Measurements from ENCODE around the gene PMF1. TPM values are rescaled to one million over a fixed set of nuclear protein-coding genes. Genes with fewer than 3 reads are reported as not detected.

The PMF1 gene
- total and polyA plus RNA-seq, 2 of the 13 experiments (the other 11 are each of a cell fraction or from before 2014, with no cell fraction given): 72.5 to 89.0 TPM

DNA sequence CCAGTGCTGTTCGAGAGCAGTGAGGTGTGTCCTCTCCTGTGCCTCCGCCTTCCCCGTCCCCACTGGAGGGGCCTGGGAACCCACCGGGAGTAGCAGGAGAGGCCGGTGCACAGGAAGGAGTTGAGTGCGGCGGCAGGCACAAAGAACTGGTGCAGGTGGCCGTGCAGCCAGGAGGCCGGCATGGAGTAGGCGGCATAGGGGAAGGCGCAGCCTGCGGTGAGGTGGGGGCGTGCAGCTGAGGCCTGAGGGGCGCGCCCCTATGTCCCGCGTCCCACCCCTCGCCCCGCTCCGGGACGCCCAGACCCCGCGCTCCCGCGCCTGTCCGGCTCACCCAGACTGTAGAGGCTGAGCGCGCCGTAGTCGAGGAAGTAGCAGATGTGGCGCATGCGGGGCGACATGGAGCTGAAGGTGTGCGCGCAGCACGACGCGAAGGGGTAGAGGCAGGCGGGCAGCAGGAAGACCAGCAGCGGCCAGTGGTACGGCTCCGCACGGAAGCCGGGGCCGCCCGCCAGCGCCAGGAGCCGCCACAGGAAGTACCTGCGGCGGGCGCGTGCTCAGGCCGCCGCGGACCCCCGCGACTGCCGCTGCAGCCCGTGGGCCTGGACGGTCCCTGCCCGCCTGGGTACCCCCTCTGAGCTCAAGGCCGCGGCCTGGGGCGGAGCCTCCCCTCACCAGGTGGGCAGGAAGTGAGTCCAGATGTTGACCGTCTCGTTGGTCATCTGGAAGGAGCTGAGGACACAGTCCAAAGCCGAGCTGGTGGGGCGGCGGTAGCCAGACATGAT lies 32.8 kb downstream of the PMF1 start (continued):
- TF ChIP-seq SOX6 (IDR thresholded peaks at IDR 0.05) (no peak), SOX6 (CRISPR knock-in tag; IDR thresholded peaks at IDR 0.05) (0 out of 2 replicates have a peak, but pooled peaks have one; percentile 8), CBFB (CRISPR knock-in tag; IDR thresholded peaks at IDR 0.05) (no peak), RFX3 (CRISPR knock-in tag; IDR thresholded peaks at IDR 0.05) (no peak), TBL1XR1 (IDR thresholded peaks at IDR 0.05; ENCODE audit: borderline replicate concordance, low read length, partially characterized antibody) (no peak), DR1 (CRISPR knock-in tag; IDR thresholded peaks at IDR 0.05) (no peak), PCBP2 (optimal IDR thresholded peaks at IDR 0.05; ENCODE audit: low read depth, low read length, poor library complexity, severe bottlenecking) (no peak), BRCA1 (CRISPR knock-in tag; IDR thresholded peaks at IDR 0.05) (no peak), MTF2 (CRISPR knock-in tag; IDR thresholded peaks at IDR 0.05; ENCODE audit: borderline replicate concordance) (no peak), TCF12 (IDR thresholded peaks at IDR 0.05) (no peak), TCF12 (CRISPR knock-in tag; IDR thresholded peaks at IDR 0.05) (peak; percentile 51; the same call in 1 of the 2 replicates), IKZF4 (CRISPR knock-in tag; IDR thresholded peaks at IDR 0.05; ENCODE audit: borderline replicate concordance, low read depth, not compliant biosample characterization) (no peak), ZNF577 (CRISPR knock-in tag; IDR thresholded peaks at IDR 0.05; ENCODE audit: borderline replicate concordance, low read depth) (no peak), MXI1 (IDR thresholded peaks at IDR 0.05; ENCODE audit: borderline replicate concordance, low read depth, low read length) (no peak), ARNTL (CRISPR knock-in tag; IDR thresholded peaks at IDR 0.05) (no peak), HES4 (CRISPR knock-in tag; IDR thresholded peaks at IDR 0.05; ENCODE audit: borderline replicate concordance) (no peak), U2AF1 (optimal IDR thresholded peaks at IDR 0.05; ENCODE audit: low read depth, low read length) (no peak), MED8 (CRISPR knock-in tag; IDR thresholded peaks at IDR 0.05; ENCODE audit: insufficient replicate concordance) (no peak), ZFP1 (CRISPR knock-in tag; IDR thresholded peaks at IDR 0.05) (no peak), ZNF350 (CRISPR knock-in tag; IDR thresholded peaks at IDR 0.05; ENCODE audit: borderline replicate concordance, low read depth) (no peak), HMG20A (CRISPR knock-in tag; IDR thresholded peaks at IDR 0.05; ENCODE audit: borderline replicate concordance) (no peak)
- TF ChIP-seq, protein P1, sequence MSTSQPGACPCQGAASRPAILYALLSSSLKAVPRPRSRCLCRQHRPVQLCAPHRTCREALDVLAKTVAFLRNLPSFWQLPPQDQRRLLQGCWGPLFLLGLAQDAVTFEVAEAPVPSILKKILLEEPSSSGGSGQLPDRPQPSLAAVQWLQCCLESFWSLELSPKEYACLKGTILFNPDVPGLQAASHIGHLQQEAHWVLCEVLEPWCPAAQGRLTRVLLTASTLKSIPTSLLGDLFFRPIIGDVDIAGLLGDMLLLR (CRISPR knock-in tag; IDR thresholded peaks at IDR 0.05): peak; percentile 31; the same call in 1 of the 2 replicates
- TF ChIP-seq, protein P2, sequence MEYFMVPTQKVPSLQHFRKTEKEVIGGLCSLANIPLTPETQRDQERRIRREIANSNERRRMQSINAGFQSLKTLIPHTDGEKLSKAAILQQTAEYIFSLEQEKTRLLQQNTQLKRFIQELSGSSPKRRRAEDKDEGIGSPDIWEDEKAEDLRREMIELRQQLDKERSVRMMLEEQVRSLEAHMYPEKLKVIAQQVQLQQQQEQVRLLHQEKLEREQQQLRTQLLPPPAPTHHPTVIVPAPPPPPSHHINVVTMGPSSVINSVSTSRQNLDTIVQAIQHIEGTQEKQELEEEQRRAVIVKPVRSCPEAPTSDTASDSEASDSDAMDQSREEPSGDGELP (IDR thresholded peaks at IDR 0.05; ENCODE audit: borderline replicate concordance, low read depth): no peak
- TF ChIP-seq, protein P3, sequence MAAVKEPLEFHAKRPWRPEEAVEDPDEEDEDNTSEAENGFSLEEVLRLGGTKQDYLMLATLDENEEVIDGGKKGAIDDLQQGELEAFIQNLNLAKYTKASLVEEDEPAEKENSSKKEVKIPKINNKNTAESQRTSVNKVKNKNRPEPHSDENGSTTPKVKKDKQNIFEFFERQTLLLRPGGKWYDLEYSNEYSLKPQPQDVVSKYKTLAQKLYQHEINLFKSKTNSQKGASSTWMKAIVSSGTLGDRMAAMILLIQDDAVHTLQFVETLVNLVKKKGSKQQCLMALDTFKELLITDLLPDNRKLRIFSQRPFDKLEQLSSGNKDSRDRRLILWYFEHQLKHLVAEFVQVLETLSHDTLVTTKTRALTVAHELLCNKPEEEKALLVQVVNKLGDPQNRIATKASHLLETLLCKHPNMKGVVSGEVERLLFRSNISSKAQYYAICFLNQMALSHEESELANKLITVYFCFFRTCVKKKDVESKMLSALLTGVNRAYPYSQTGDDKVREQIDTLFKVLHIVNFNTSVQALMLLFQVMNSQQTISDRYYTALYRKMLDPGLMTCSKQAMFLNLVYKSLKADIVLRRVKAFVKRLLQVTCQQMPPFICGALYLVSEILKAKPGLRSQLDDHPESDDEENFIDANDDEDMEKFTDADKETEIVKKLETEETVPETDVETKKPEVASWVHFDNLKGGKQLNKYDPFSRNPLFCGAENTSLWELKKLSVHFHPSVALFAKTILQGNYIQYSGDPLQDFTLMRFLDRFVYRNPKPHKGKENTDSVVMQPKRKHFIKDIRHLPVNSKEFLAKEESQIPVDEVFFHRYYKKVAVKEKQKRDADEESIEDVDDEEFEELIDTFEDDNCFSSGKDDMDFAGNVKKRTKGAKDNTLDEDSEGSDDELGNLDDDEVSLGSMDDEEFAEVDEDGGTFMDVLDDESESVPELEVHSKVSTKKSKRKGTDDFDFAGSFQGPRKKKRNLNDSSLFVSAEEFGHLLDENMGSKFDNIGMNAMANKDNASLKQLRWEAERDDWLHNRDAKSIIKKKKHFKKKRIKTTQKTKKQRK (IDR thresholded peaks at IDR 0.05; ENCODE audit: low read length): no peak
- TF ChIP-seq, protein P4, sequence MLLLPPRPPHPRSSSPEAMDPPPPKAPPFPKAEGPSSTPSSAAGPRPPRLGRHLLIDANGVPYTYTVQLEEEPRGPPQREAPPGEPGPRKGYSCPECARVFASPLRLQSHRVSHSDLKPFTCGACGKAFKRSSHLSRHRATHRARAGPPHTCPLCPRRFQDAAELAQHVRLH (CRISPR knock-in tag; IDR thresholded peaks at IDR 0.05; ENCODE audit: borderline replicate concordance, low read depth): no peak

All from HepG2 (cell line).